Neural progenitor cell (in vitro differentiated cells): Measurements from ENCODE around the gene SLFN12L. TPM values are rescaled to one million over a fixed set of nuclear protein-coding genes. Genes with fewer than 3 reads are reported as not detected.

ENCODE experiments used
- DNase-seq: peaks from one replicate; pipeline ENCODE4 v3.0.0-alpha.2; 2016; ENCODE audit warnings: low spot score
- H2AFZ ChIP-seq: fragments of 200-600 bp; sonication (generic); replicated peaks from 2 replicates; pipeline ENCODE4 v1.6.1; 2016; ENCODE audit warnings: antibody characterized with exemption
- H3F3A ChIP-seq: fragments of 200-600 bp; sonication (generic); 2 replicates; pipeline ENCODE4 v1.6.1; 2016; ENCODE audit warnings: antibody characterized with exemption, low read depth
- H3K27ac ChIP-seq: fragments of 200-600 bp; sonication (generic); 2 replicates; pipeline ENCODE4 v1.5.1; 2016; ENCODE audit warnings: mild to moderate bottlenecking
- H3K27me3 ChIP-seq: fragments of 200-600 bp; sonication (generic); 2 replicates; pipeline ENCODE4 v1.6.1; 2016; ENCODE audit warnings: mild to moderate bottlenecking, moderate library complexity
- H3K36me3 ChIP-seq: fragments of 200-600 bp; sonication (generic); 2 replicates; pipeline ENCODE4 v1.5.1; 2016
- H3K4me1 ChIP-seq: fragments of 200-600 bp; sonication (generic); 2 replicates; pipeline ENCODE4 v1.6.1; 2016; ENCODE audit warnings: mixed run types
- H3K4me2 ChIP-seq: fragments of 200-600 bp; sonication (generic); 2 replicates; pipeline ENCODE4 v1.6.1; 2016
- H3K4me3 ChIP-seq: fragments of 200-600 bp; sonication (generic); 2 replicates; pipeline ENCODE4 v1.5.1; 2016
- H3K79me2 ChIP-seq: fragments of 200-600 bp; sonication (generic); 2 replicates; pipeline ENCODE4 v1.6.1; 2016; ENCODE audit warnings: low read depth
- H3K9ac ChIP-seq: fragments of 200-600 bp; sonication (generic); 2 replicates; pipeline ENCODE4 v1.6.1; 2016
- H3K9me3 ChIP-seq: fragments of 200-600 bp; sonication (generic); 2 replicates; pipeline ENCODE4 v1.5.1; 2016; ENCODE audit warnings: low read depth
- H4K20me1 ChIP-seq: fragments of 200-600 bp; sonication (generic); 2 replicates; pipeline ENCODE4 v1.6.1; 2016; ENCODE audit warnings: low read depth
- H3K27ac Mint-ChIP-seq: 3 replicates; pipeline ENCODE4 v1.8.0; 2021; ENCODE audit warnings: mixed read lengths
- H3K27me3 Mint-ChIP-seq: 2 replicates; pipeline ENCODE4 v1.8.0; 2022; ENCODE audit warnings: low read depth, mild to moderate bottlenecking, inconsistent platforms, moderate library complexity, mixed read lengths; ENCODE audit not compliant: insufficient read depth
- H3K36me3 Mint-ChIP-seq: 3 replicates; pipeline ENCODE4 v1.8.0; 2021; ENCODE audit warnings: mixed read lengths
- H3K4me1 Mint-ChIP-seq: 3 replicates; pipeline ENCODE4 v1.8.0; 2021; ENCODE audit warnings: mixed read lengths
- H3K4me3 Mint-ChIP-seq: 3 replicates; pipeline ENCODE4 v1.8.0; 2021; ENCODE audit warnings: mild to moderate bottlenecking, moderate library complexity, mixed read lengths
- H3K9me3 Mint-ChIP-seq: 3 replicates; pipeline ENCODE4 v1.8.0; 2020; ENCODE audit warnings: mixed read lengths
- EZH2 ChIP-seq: fragments of 200-600 bp; sonication (generic); IDR thresholded peaks from 2 replicates; pipeline ENCODE4 v1.6.1; 2017; ENCODE audit warnings: antibody characterized with exemption, mild to moderate bottlenecking, moderate library complexity
- EZH2phosphoT487 ChIP-seq: fragments of 200-600 bp; sonication (generic); IDR thresholded peaks from 2 replicates; pipeline ENCODE4 v1.6.1; 2017; ENCODE audit warnings: antibody characterized with exemption
- total RNA-seq: library from RNA; depleted of rRNA; stranded (reverse); fragments of >200 nt; gene quantifications from 2 replicates; pipeline ENCODE4 v1.2.3, GENCODE V29; 2015; ENCODE audit warnings: low replicate concordance
- TF ChIP-seq, protein P1 (sequence below): fragments of 200-600 bp; sonication (generic); IDR thresholded peaks from 2 replicates; pipeline ENCODE4 v1.5.1; 2017; ENCODE audit warnings: antibody characterized with exemption, mild to moderate bottlenecking

The SLFN12L gene
- total RNA-seq, 1 donor from 2014 or later, result not detected

DNA sequence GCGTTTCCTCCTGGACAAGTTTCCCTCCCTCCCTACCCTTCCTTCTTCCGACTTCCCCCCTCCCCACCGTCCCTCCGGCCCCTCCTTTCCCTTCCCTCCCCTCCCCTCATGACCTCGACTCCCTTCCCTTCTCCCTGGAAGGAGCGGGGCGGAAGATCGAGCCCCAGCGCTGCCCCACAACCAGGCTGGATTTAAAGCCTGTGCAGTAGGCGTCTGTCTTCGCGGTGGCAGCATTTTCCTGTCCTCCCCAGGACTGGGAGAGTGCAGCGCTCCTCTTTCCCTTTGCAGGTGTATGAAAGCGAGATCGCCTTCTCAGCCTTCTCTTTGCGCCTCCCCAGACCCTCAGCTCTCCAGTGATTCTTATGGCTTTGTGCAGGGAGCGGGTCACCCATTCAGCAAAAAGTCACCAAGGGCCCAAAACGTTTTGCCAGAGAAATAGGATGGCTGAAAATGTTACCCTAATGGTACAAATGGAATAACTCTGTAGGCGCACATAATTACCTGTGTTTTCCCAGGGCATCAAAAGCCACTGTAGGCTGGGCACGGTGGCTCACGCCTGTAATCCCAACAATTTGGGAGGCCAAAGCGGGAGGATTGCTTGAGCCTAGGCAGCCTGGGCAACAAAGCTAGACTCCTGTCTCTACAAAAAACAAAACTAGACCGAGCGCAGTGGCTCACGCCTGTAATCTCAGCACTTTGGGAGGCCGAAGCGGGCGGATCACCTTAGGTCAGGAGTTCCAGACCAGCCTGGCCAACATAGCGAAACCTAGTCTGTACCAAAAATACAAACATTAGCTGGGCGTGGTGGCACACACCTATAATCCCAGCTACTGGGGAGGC lies 40.8 kb downstream of the SLFN12L start:
- TF ChIP-seq, protein P1, sequence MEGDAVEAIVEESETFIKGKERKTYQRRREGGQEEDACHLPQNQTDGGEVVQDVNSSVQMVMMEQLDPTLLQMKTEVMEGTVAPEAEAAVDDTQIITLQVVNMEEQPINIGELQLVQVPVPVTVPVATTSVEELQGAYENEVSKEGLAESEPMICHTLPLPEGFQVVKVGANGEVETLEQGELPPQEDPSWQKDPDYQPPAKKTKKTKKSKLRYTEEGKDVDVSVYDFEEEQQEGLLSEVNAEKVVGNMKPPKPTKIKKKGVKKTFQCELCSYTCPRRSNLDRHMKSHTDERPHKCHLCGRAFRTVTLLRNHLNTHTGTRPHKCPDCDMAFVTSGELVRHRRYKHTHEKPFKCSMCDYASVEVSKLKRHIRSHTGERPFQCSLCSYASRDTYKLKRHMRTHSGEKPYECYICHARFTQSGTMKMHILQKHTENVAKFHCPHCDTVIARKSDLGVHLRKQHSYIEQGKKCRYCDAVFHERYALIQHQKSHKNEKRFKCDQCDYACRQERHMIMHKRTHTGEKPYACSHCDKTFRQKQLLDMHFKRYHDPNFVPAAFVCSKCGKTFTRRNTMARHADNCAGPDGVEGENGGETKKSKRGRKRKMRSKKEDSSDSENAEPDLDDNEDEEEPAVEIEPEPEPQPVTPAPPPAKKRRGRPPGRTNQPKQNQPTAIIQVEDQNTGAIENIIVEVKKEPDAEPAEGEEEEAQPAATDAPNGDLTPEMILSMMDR, result no peak
- peak; percentile 25 for TF ChIP-seq EZH2
- H3K79me2 ChIP-seq, result no peaks in the 10 kb centered on the region
- H3K4me2 ChIP-seq, result no peak overlapping the region
- no peaks in the 10 kb centered on the region for H3F3A ChIP-seq
- Mint-ChIP-seq H3K27ac (no peak overlapping the region), H3K36me3 (no peaks in the 10 kb centered on the region), H3K4me3 (no peak overlapping the region), H3K27me3 (peaks cover 83% of the 10 kb centered on the region), H3K9me3 (peaks cover 15% of the 10 kb centered on the region), H3K4me1 (peaks cover 8% of the 10 kb centered on the region)
- H3K27ac ChIP-seq, result no peak overlapping the region
- peaks cover 95% of the 10 kb centered on the region for H3K27me3 ChIP-seq
- no peak overlapping the region for H3K4me3 ChIP-seq
- no peaks in the 10 kb centered on the region for H4K20me1 ChIP-seq
- H2AFZ ChIP-seq, result peak overlapping the region; percentile 50
- H3K9me3 ChIP-seq, result no peaks in the 10 kb centered on the region
- H3K4me1 ChIP-seq, result no peaks in the 10 kb centered on the region
- H3K36me3 ChIP-seq, result no peaks in the 10 kb centered on the region
- no peak for DNase-seq
- H3K9ac ChIP-seq, result no peak overlapping the region

DNA sequence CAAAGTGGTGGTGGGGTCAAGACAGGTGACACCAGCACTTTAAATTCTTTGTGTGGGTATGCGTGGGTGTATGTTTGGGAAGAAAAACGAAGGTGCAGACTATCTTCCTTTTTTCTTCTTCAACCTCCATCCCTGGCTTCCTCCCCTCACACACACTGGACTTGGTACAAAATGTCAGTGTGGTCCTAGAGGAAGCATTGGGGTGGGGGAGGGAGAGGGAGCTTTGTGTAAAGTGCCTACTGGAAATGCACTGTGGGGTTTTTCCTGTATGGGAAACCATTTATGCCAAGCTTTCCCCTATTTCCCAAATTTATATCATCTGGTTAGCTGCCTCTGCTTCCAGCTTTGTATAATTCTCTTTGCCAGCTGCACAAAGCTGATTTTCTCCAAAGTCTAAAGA lies 44.4 kb downstream of the SLFN12L start:
- H3K4me3 Mint-ChIP-seq, result no peak overlapping the region
- TF ChIP-seq EZH2phosphoT487, result no peak
- TF ChIP-seq, protein P1, result no peak
- TF ChIP-seq EZH2, result no peak
- H3K36me3 Mint-ChIP-seq, result no peaks in the 10 kb centered on the region
- Histone ChIP-seq H4K20me1 (no peaks in the 10 kb centered on the region), H3K4me2 (no peak overlapping the region), H3K36me3 (no peaks in the 10 kb centered on the region), H3K9me3 (no peaks in the 10 kb centered on the region), H3K79me2 (no peaks in the 10 kb centered on the region), H3K27ac (no peak overlapping the region), H3F3A (no peaks in the 10 kb centered on the region), H2AFZ (no peak overlapping the region), H3K4me1 (no peaks in the 10 kb centered on the region), H3K27me3 (peaks cover 100% of the 10 kb centered on the region), H3K9ac (no peak overlapping the region), H3K4me3 (no peak overlapping the region)
- peaks cover 90% of the 10 kb centered on the region for H3K27me3 Mint-ChIP-seq
- no peak for DNase-seq
- no peak overlapping the region for H3K27ac Mint-ChIP-seq
- peaks cover 26% of the 10 kb centered on the region for H3K9me3 Mint-ChIP-seq
- H3K4me1 Mint-ChIP-seq, result peaks cover 5% of the 10 kb centered on the region

DNA sequence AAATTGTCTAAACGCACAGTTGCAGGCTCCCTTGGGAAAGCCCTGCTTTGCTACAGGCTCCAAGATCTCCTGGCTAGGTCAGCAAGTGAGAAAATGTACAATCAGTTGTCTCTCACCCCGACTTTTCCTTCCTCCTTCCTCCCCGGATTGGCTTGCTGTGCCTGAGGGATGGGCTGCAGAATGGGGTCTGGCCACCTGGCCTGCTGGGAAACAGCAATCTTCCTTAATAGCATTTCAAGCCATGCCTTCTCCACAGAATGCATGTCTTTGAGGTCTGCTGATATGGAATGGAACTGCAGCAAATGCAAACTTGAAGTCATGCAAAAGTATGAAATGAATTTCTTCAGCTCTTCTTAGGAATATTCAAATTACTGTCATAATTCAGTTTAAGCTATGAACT lies 46.1 kb downstream of the SLFN12L start:
- H3K4me3 ChIP-seq, result no peak overlapping the region
- no peaks in the 10 kb centered on the region for H4K20me1 ChIP-seq
- H3K4me3 Mint-ChIP-seq, result no peak overlapping the region
- DNase-seq, result no peak
- H3K4me2 ChIP-seq, result no peak overlapping the region
- H3K4me1 Mint-ChIP-seq, result peaks cover 7% of the 10 kb centered on the region
- H3K9me3 Mint-ChIP-seq, result peaks cover 28% of the 10 kb centered on the region
- H3K9ac ChIP-seq, result no peak overlapping the region
- no peak overlapping the region for H3K27ac Mint-ChIP-seq
- H3K79me2 ChIP-seq, result no peaks in the 10 kb centered on the region
- TF ChIP-seq, protein P1, result no peak
- TF ChIP-seq EZH2 (no peak), EZH2phosphoT487 (no peak)
- peaks cover 100% of the 10 kb centered on the region for H3K27me3 ChIP-seq
- H3K36me3 Mint-ChIP-seq, result no peaks in the 10 kb centered on the region
- H3K36me3 ChIP-seq, result no peaks in the 10 kb centered on the region
- H3K27me3 Mint-ChIP-seq, result peaks cover 90% of the 10 kb centered on the region
- no peaks in the 10 kb centered on the region for H3K9me3 ChIP-seq
- H3K4me1 ChIP-seq, result no peaks in the 10 kb centered on the region
- no peaks in the 10 kb centered on the region for H3F3A ChIP-seq
- no peak overlapping the region for H3K27ac ChIP-seq
- no peak overlapping the region for H2AFZ ChIP-seq
